H9 (cell line): ENCODE results near the gene PRR23E. TPM values are rescaled to one million over a fixed set of nuclear protein-coding genes. Genes with fewer than 3 reads are reported as not detected.

Experiments used
- DNase-seq: peaks from one replicate; pipeline ENCODE4 v3.0.0-alpha.2; 2017
- H2AFZ ChIP-seq: one replicate; pipeline ENCODE4 v1.6.1; 2013; ENCODE audit warnings: mild to moderate bottlenecking, low read length, control low read depth, moderate library complexity
- H2AK5ac ChIP-seq: 2 replicates; pipeline ENCODE4 v1.6.1; 2013; ENCODE audit warnings: low read length, control low read depth, mixed read lengths; ENCODE audit not compliant: insufficient read length
- H2BK120ac ChIP-seq: one replicate; pipeline ENCODE4 v1.6.1; 2013; ENCODE audit warnings: low read depth, mild to moderate bottlenecking, low read length, control low read depth, inconsistent platforms; ENCODE audit not compliant: poor library complexity, severe bottlenecking
- H2BK12ac ChIP-seq: 2 replicates; pipeline ENCODE4 v1.6.1; 2013; ENCODE audit warnings: low read length, control low read depth, mixed read lengths, low read depth; ENCODE audit not compliant: insufficient read length
- H2BK15ac ChIP-seq: 2 replicates; pipeline ENCODE4 v1.6.1; 2013; ENCODE audit warnings: low read depth, low read length, control low read depth
- H2BK20ac ChIP-seq: one replicate; pipeline ENCODE4 v1.6.1; 2013; ENCODE audit warnings: low read depth, mild to moderate bottlenecking, low read length, control low read depth, inconsistent platforms; ENCODE audit not compliant: poor library complexity, severe bottlenecking
- H2BK5ac ChIP-seq: 2 replicates; pipeline ENCODE4 v1.6.1; 2013; ENCODE audit warnings: low read length, control low read depth, mixed read lengths; ENCODE audit not compliant: insufficient read length
- H3K14ac ChIP-seq: 2 replicates; pipeline ENCODE4 v1.6.1; 2013; ENCODE audit warnings: low read length, control low read depth; ENCODE audit not compliant: insufficient read depth
- H3K18ac ChIP-seq: 2 replicates; pipeline ENCODE4 v1.6.1; 2013; ENCODE audit warnings: low read depth, mild to moderate bottlenecking, mixed read lengths, low read length, control low read depth; ENCODE audit not compliant: insufficient read length
- H3K23ac ChIP-seq: 2 replicates; pipeline ENCODE4 v1.6.1; 2013; ENCODE audit warnings: low read length, control low read depth, mixed read lengths, low read depth; ENCODE audit not compliant: insufficient read length
- H3K23me2 ChIP-seq: 2 replicates; pipeline ENCODE4 v1.6.1; 2013; ENCODE audit warnings: low read depth, mild to moderate bottlenecking, mixed read lengths, low read length, control low read depth; ENCODE audit not compliant: insufficient read length, poor library complexity, severe bottlenecking
- H3K27ac ChIP-seq: 2 replicates; pipeline ENCODE4 v1.5.1; 2013; ENCODE audit warnings: low read length, control low read depth, mixed read lengths, low read depth; ENCODE audit not compliant: insufficient read length
- H3K27me3 ChIP-seq: 2 replicates; pipeline ENCODE4 v1.6.1; 2013; ENCODE audit warnings: low read length, control low read depth, inconsistent platforms; ENCODE audit not compliant: insufficient read depth
- H3K4ac ChIP-seq: 2 replicates; pipeline ENCODE4 v1.6.1; 2013; ENCODE audit warnings: low read depth, mild to moderate bottlenecking, control low read depth, inconsistent platforms, low read length, moderate library complexity
- H3K4me1 ChIP-seq: 2 replicates; pipeline ENCODE4 v1.6.1; 2013; ENCODE audit warnings: low read length, control low read depth, inconsistent platforms; ENCODE audit not compliant: insufficient read depth
- H3K4me2 ChIP-seq: 2 replicates; pipeline ENCODE4 v1.6.1; 2013; ENCODE audit warnings: low read length, control low read depth, mixed read lengths; ENCODE audit not compliant: insufficient read length, insufficient read depth
- H3K56ac ChIP-seq: 2 replicates; pipeline ENCODE4 v1.6.1; 2013; ENCODE audit warnings: low read depth, mild to moderate bottlenecking, mixed read lengths, low read length, control low read depth; ENCODE audit not compliant: insufficient read length
- H3K79me1 ChIP-seq: 2 replicates; pipeline ENCODE4 v1.6.1; 2013; ENCODE audit warnings: low read depth, mild to moderate bottlenecking, moderate library complexity, low read length, control low read depth, inconsistent platforms; ENCODE audit not compliant: insufficient read depth, poor library complexity, severe bottlenecking
- H3K79me2 ChIP-seq: 2 replicates; pipeline ENCODE4 v1.6.1; 2013; ENCODE audit warnings: low read length, control low read depth, inconsistent platforms; ENCODE audit not compliant: insufficient read depth
- H3K9ac ChIP-seq: 2 replicates; pipeline ENCODE4 v1.6.1; 2013; ENCODE audit warnings: low read length, control low read depth, mixed read lengths; ENCODE audit not compliant: insufficient read length; ENCODE audit errors: extremely low read depth
- H3K9me3 ChIP-seq: one replicate; pipeline ENCODE4 v1.6.1; 2013; ENCODE audit warnings: low read depth, low read length, inconsistent platforms; ENCODE audit not compliant: control insufficient read depth
- H3T11ph ChIP-seq: one replicate; pipeline ENCODE4 v1.6.1; 2013; ENCODE audit warnings: mild to moderate bottlenecking, low read length, control low read depth, inconsistent platforms
- H4K20me1 ChIP-seq: one replicate; pipeline ENCODE4 v1.6.1; 2013; ENCODE audit not compliant: control insufficient read depth, insufficient read length, insufficient read depth
- H4K5ac ChIP-seq: 2 replicates; pipeline ENCODE4 v1.6.1; 2013; ENCODE audit warnings: low read depth, mild to moderate bottlenecking, mixed read lengths, low read length, control low read depth; ENCODE audit not compliant: insufficient read length
- H4K8ac ChIP-seq: replicated peaks from 2 replicates; pipeline ENCODE4 v1.6.1; 2013; ENCODE audit warnings: low read length, control low read depth, mixed read lengths, low read depth; ENCODE audit not compliant: insufficient read length
- H4K91ac ChIP-seq: 2 replicates; pipeline ENCODE4 v1.6.1; 2013; ENCODE audit warnings: low read depth, mild to moderate bottlenecking, moderate library complexity, mixed read lengths, low read length, control low read depth; ENCODE audit not compliant: insufficient read length
- H3K27ac Mint-ChIP-seq, 3 experiments: 2 replicates in 2 of 3; 3 replicates in 1 of 3; pipeline ENCODE4 v1.8.0; 2020 to 2021; ENCODE audit warnings: mixed read lengths in 3 of 3, mild to moderate bottlenecking in 1 of 3, moderate library complexity in 1 of 3
- H3K27me3 Mint-ChIP-seq: 2 replicates; pipeline ENCODE4 v1.8.0; 2021; ENCODE audit warnings: low read depth, mild to moderate bottlenecking, moderate library complexity, mixed read lengths
- H3K36me3 Mint-ChIP-seq, 3 experiments: 2 replicates in 2 of 3; 3 replicates in 1 of 3; pipeline ENCODE4 v1.8.0; 2020 to 2021; ENCODE audit warnings: low read depth in 3 of 3, mixed read lengths in 3 of 3; ENCODE audit not compliant: insufficient read depth in 1 of 3
- H3K4me1 Mint-ChIP-seq, 2 experiments: 2 replicates each; pipeline ENCODE4 v1.8.0; 2020; ENCODE audit warnings: mixed read lengths in 2 of 2
- H3K4me3 Mint-ChIP-seq, 2 experiments: 2 replicates in 1 of 2; 3 replicates in 1 of 2; pipeline ENCODE4 v1.8.0; 2020 to 2021; ENCODE audit warnings: mild to moderate bottlenecking in 2 of 2, mixed read lengths in 2 of 2, moderate library complexity in 1 of 2
- H3K9me3 Mint-ChIP-seq, 2 experiments: 2 replicates in 1 of 2; 3 replicates in 1 of 2; pipeline ENCODE4 v1.8.0; 2020; ENCODE audit warnings: mild to moderate bottlenecking in 2 of 2, mixed read lengths in 2 of 2, moderate library complexity in 1 of 2
- WGBS: extraction: QIAGEN DNeasy Blood & Tissue Kit; methylation state at CpG from one replicate; pipeline ENCODE4 v1.1.7; 2013; ENCODE audit warnings: missing lambda C conversion rate, low lambda C conversion rate, mixed read lengths; ENCODE audit not compliant: insufficient read length; ENCODE audit errors: extremely low coverage; 5-methylcytosine and 5-hydroxymethylcytosine counted together
- total RNA-seq: library from RNA; stranded (reverse); gene quantifications from 2 replicates; pipeline ENCODE4 v1.2.1, GENCODE V29; 2021
- TF ChIP-seq, protein P1 (sequence below): fragments of 200-600 bp; sonication (generic); conservative IDR thresholded peaks from 3 replicates; pipeline ENCODE4 v1.8.0; 2021; ENCODE audit warnings: antibody characterized with exemption, mild to moderate bottlenecking

The PRR23E gene
- total RNA-seq, 1 experiment from 2014 or later, result not detected

DNA sequence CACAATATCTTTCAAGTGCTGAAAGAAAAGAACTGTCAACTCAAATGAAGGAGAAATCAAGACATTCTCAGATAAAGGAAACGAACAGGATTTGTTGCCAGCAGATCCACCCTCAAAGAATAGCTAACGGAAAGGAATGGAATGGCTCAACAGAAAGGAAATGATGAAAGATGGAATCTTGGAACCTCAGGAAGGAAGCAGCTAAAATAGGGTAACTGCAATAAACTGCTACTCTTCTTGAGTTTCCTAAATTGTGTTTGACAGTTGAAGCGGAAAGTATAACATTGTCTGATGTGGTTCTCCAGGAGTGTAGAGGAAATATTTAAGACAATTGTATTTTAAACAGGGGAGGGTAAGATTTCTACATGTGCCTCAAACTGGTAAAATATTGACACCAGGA lies 22.0 kb downstream of the PRR23E start:
- peaks cover 11% of the 10 kb centered on the region for H3K27me3 Mint-ChIP-seq
- no peak overlapping the region for H3K4me2 ChIP-seq
- peaks cover 3 to 4% of the 10 kb centered on the region in 2 experiments for H3K4me1 Mint-ChIP-seq
- no peak overlapping the region for H3K4ac ChIP-seq
- no peak overlapping the region for H3K27ac Mint-ChIP-seq
- no peaks in the 10 kb centered on the region for H3K23me2 ChIP-seq
- H3K14ac ChIP-seq, result no peak overlapping the region
- H2BK5ac ChIP-seq, result no peak overlapping the region
- no peaks in the 10 kb centered on the region for H3K9me3 ChIP-seq
- no peak overlapping the region for H3T11ph ChIP-seq
- no peak overlapping the region for H2BK12ac ChIP-seq
- no peak overlapping the region for H3K4me3 Mint-ChIP-seq
- H3K4me1 ChIP-seq, result no peaks in the 10 kb centered on the region
- H4K5ac ChIP-seq, result no peak overlapping the region
- no peaks in the 10 kb centered on the region for H3K79me1 ChIP-seq
- no peak overlapping the region for H3K27ac ChIP-seq
- H4K20me1 ChIP-seq, result no peaks in the 10 kb centered on the region
- H3K36me3 Mint-ChIP-seq, result no peaks in the 10 kb centered on the region
- no peak overlapping the region for H4K8ac ChIP-seq
- WGBS, result no CpG with 5 or more reads among the region's 3 CpGs
- no peaks in the 10 kb centered on the region for H3K79me2 ChIP-seq
- no peak overlapping the region for H4K91ac ChIP-seq
- no peak overlapping the region for H2BK20ac ChIP-seq
- no peak for DNase-seq
- H2BK15ac ChIP-seq, result no peak overlapping the region
- no peak overlapping the region for H3K18ac ChIP-seq
- H3K56ac ChIP-seq, result no peak overlapping the region
- no peak overlapping the region for H3K9ac ChIP-seq
- H2AFZ ChIP-seq, result no peak overlapping the region
- H3K9me3 Mint-ChIP-seq, result no peaks in the 10 kb centered on the region
- TF ChIP-seq, protein P1, sequence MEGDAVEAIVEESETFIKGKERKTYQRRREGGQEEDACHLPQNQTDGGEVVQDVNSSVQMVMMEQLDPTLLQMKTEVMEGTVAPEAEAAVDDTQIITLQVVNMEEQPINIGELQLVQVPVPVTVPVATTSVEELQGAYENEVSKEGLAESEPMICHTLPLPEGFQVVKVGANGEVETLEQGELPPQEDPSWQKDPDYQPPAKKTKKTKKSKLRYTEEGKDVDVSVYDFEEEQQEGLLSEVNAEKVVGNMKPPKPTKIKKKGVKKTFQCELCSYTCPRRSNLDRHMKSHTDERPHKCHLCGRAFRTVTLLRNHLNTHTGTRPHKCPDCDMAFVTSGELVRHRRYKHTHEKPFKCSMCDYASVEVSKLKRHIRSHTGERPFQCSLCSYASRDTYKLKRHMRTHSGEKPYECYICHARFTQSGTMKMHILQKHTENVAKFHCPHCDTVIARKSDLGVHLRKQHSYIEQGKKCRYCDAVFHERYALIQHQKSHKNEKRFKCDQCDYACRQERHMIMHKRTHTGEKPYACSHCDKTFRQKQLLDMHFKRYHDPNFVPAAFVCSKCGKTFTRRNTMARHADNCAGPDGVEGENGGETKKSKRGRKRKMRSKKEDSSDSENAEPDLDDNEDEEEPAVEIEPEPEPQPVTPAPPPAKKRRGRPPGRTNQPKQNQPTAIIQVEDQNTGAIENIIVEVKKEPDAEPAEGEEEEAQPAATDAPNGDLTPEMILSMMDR, result no peak
- no peak overlapping the region for H2BK120ac ChIP-seq
- no peak overlapping the region for H3K23ac ChIP-seq
- H2AK5ac ChIP-seq, result no peak overlapping the region
- no peaks in the 10 kb centered on the region for H3K27me3 ChIP-seq
